NCI-H345 treated with DMSO at 0.1 percent for 48 hours (cell line): ENCODE data around the gene TIMM17A.
"Not testable (repeated sequence)": the region's sequence is repeated elsewhere in the genome, so short reads cannot be mapped to it uniquely, and the experiment has no call there.

Experiments
- DNase-seq: peaks from one replicate; lab custom pipeline; 2025; ENCODE audit not compliant: unreplicated experiment; lab: John Stamatoyannopoulos, UW

TIMM17A gene

DNA sequence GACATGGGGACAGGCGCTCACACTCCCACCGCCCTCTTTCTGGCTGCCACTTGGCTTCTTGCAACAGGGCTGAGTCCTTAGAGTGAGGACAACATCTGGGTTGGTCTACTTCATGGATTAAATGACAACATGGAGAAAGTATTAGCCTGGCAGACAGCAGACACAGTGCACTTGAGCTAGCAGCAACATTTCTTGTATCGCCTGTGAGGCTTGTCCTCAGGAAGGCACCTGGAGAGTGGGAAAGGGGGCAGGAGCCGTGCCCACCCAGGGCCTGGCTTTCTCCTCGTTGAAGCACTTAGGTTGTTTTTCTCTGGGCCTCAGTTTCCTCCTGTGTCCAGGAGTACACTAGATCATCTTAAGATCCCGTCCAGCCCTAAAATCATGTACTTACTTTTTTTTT, 58.8 kb downstream of the TIMM17A start:
- DNase-seq, result no peak

GRCh38 chr1:202014915-202015661, 59.8 kb downstream of the TIMM17A start:
- DNase-seq, result no peak

GRCh38 chr1:202015662-202015937, 60.3 kb downstream of the TIMM17A start:
- DNase-seq, result no peak

- no peak for DNase-seq
Observed at GRCh38 chr1:202016022-202016810, 60.9 kb downstream of the TIMM17A start.

- no peak for DNase-seq
Observed at GRCh38 chr1:202016811-202017748, 61.8 kb downstream of the TIMM17A start.

- DNase-seq, result no peak
Observed at GRCh38 chr1:202017749-202018467, 62.6 kb downstream of the TIMM17A start.

DNA sequence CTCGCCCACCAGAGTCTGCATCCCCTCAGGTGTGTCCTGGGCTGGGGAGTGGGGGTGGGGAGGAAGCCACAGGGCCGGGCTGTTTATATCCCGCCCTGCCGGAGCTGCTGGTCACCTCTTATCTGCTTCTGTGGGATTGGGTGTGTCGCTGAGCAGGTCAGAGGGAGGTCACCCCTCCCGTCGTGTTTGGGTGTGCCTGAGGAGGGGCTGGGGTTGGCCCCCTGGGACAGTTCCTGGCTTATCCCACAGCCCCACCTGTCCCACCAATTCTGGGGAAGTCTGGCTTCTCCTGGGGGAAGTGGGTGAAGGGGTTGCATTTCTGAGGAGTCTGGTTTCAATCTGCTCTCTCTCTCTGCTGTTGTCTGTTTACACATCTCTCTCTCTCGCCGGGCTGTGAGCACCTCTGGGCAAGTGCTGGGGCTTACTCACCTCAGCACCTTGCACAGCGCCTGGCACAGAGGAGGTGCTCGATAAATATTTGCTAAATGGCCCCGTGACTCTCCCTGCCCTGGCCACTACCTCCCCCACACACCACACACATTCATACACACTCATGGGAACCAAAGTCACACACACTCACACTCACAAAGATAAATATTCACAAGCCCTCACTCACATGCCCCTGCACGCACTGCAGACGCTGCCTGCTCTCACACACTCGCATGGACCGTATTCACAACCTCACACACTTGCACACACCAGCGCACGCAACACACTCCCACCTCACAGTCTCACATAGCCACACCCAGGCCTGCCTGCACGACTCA, 63.3 kb downstream of the TIMM17A start:
- DNase-seq, result peak; percentile 51

GRCh38 chr1:202019235-202019558, 63.9 kb downstream of the TIMM17A start:
- not testable (repeated sequence) for DNase-seq
